Prostate gland (tissue), 2 donors: ENCODE measurements around the gene FAH. TPM values are rescaled to one million over a fixed set of nuclear protein-coding genes. Genes with fewer than 3 reads are reported as not detected.

Experiments
- DNase-seq: peaks from one replicate; pipeline ENCODE4 v3.0.0-alpha.2; 2019; ENCODE audit warnings: low spot score
- H3K27ac ChIP-seq, 2 donors: fragments of 200-600 bp; sonication (generic); 2 replicates each; pipeline ENCODE4 v1.5.1; 2017 to 2019
- H3K27me3 ChIP-seq: fragments of 200-600 bp; sonication (generic); replicated peaks from 2 replicates; pipeline ENCODE4 v1.5.1; 2019; ENCODE audit not compliant: insufficient read depth
- H3K36me3 ChIP-seq, 2 donors: fragments of 200-600 bp; sonication (generic); 1 replicate in 1 of 2; 2 replicates in 1 of 2; pipeline versions ENCODE4 v1.5.1 to v1.8.1; 2017 to 2019
- H3K4me1 ChIP-seq: fragments of 200-600 bp; sonication (generic); replicated peaks from 2 replicates; pipeline ENCODE4 v1.5.1; 2019
- H3K4me3 ChIP-seq, 2 donors: fragments of 200-600 bp; sonication (generic); 2 replicates each; pipeline ENCODE4 v1.5.1; 2017 to 2019
- H3K9me3 ChIP-seq: fragments of 200-600 bp; sonication (generic); 2 replicates; pipeline ENCODE4 v1.5.1; 2017
- CTCF ChIP-seq, 4 experiments: fragments of 200-600 bp in 2 of 4; fragments of 450-650 bp in 2 of 4; sonication (generic) in 2 of 4; IDR thresholded peaks; 1 replicate in 3 of 4; 2 replicates in 1 of 4; pipeline ENCODE4 v1.5.1; 2016 to 2019; ENCODE audit warnings: antibody characterized with exemption in 4 of 4, mild to moderate bottlenecking in 2 of 4, moderate library complexity in 2 of 4
- POLR2A ChIP-seq: fragments of 450-650 bp; IDR thresholded peaks from one replicate; pipeline ENCODE4 v1.6.1; 2016; ENCODE audit warnings: antibody characterized with exemption, mild to moderate bottlenecking
- POLR2AphosphoS5 ChIP-seq: sonication (generic); formaldehyde crosslinking; IDR thresholded peaks from one replicate; pipeline ENCODE4 v1.6.1; 2017; ENCODE audit warnings: antibody characterized with exemption
- WGBS: methylation state at CpG from one replicate; pipeline ENCODE4 v1.1.5; 2018; 5-methylcytosine and 5-hydroxymethylcytosine counted together
- intact Hi-C: fragments of 100-400 bp; cut with DNase I; formaldehyde crosslinking; loops from one replicate; pipeline ENCODE4 v1.14.2; 2022
- total RNA-seq, 2 donors: library from RNA; depleted of rRNA; stranded (reverse); fragments of >200 nt; gene quantifications; one replicate each; pipeline ENCODE4 v1.1.0, GENCODE V29; 2016

FAH gene
- total RNA-seq, 2 donors from 2014 or later, result 26.7 to 51.4 TPM

DNA sequence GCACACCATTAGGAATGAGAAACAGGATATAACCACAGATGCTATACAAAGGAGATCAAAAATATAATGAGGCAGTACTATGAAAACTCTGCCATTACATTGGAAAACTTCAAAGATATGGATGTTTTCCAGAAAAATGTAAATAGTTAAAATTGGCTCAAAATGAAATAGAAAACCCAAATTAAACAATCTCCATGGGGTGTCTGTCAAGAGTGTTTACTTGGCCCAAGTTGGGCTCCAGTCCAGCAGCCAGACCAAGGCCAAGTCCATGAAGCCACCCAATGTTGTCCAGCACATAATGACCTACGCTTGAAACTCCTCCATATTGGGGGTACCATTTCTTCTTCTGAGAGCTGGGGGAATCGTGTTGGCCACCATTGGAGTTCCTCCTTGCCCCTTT lies 62.1 kb downstream of the FAH start:
- 92% methylated on average over 2 of the region's 2 CpGs for WGBS
- H3K36me3 ChIP-seq, result no peaks in the 10 kb centered on the region
- no peaks in the 10 kb centered on the region for H3K4me1 ChIP-seq
- TF ChIP-seq POLR2AphosphoS5 (no peak), CTCF (IDR thresholded peaks at IDR 0.05) (no peak), POLR2A (no peak)
- H3K9me3 ChIP-seq, result no peaks in the 10 kb centered on the region
- intact Hi-C loops, result no loop called here
- H3K27ac ChIP-seq, result no peak overlapping the region
- no peak overlapping the region for H3K4me3 ChIP-seq
- no peaks in the 10 kb centered on the region for H3K27me3 ChIP-seq
- no peak for DNase-seq

DNA sequence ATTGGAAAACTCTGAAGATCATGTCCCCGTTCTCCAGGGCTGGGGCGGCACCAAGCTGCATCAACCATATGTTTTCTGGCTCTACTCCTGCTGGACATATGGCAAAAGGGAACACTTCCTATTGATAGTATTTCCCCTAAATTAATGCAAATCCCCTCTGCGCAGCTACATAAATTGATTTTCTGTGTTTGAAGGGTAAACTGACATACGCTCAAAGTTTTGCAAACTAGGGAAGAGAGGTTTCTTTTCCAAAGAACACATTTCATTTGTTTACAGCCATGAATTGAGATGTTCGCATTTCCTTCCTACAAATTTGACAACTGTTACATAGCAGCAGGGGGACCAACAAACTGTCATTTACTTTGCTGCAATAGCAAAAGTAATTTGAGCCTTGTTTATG lies 63.3 kb downstream of the FAH start:
- DNase-seq, result no peak
- TF ChIP-seq POLR2AphosphoS5 (no peak), CTCF (IDR thresholded peaks at IDR 0.05) (no peak), POLR2A (no peak)
- Histone ChIP-seq H3K36me3 (no peaks in the 10 kb centered on the region), H3K4me3 (no peak overlapping the region), H3K27ac (no peak overlapping the region), H3K27me3 (no peaks in the 10 kb centered on the region), H3K9me3 (no peaks in the 10 kb centered on the region), H3K4me1 (no peaks in the 10 kb centered on the region)
- intact Hi-C loops, result no loop called here
- WGBS, result 81% methylated on average over 5 of the region's 5 CpGs

- Histone ChIP-seq H3K4me1 (no peaks in the 10 kb centered on the region), H3K4me3 (no peak overlapping the region), H3K9me3 (no peaks in the 10 kb centered on the region), H3K27me3 (no peaks in the 10 kb centered on the region), H3K36me3 (no peaks in the 10 kb centered on the region), H3K27ac (no peak overlapping the region)
- intact Hi-C loops, result no loop called here
- TF ChIP-seq CTCF (IDR thresholded peaks at IDR 0.05) (no peak), POLR2A (no peak), POLR2AphosphoS5 (no peak)
- DNase-seq, result no peak
- WGBS, result 71% methylated on average over 1 of the region's 1 CpG
Observed at GRCh38 chr15:80216911-80217310, 64.1 kb downstream of the FAH start.

DNA sequence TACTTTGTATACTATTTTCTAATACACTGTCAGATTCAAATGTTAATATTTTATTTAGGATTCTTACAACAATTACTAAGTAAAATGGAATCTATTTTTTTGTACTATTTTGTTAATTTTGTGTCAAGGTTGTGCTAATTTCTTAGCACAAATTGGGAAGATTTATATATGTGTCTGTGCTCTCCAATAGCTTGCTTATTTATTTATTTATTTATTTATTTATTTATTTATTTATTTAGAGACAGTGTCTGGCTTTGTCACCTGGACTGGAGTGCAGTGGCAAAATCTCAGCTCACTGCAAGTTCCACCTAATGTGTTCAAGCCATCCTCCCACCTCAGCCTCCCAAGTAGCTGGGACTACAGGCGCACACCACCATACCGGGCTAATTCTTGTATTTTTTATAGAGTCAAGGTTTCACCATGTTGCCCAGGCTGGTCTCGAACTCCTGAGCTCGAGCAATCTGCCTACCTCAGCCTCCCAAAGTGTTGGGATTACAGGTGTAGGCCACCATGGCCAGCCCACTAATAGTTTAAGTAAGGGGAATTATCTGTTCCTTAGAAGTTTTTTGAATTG lies 64.6 kb downstream of the FAH start:
- H3K27me3 ChIP-seq, result no peaks in the 10 kb centered on the region
- no peaks in the 10 kb centered on the region for H3K4me1 ChIP-seq
- DNase-seq, result no peak
- H3K27ac ChIP-seq, result no peak overlapping the region
- intact Hi-C loops, result no loop called here
- H3K36me3 ChIP-seq, result no peaks in the 10 kb centered on the region
- H3K9me3 ChIP-seq, result no peaks in the 10 kb centered on the region
- no peak overlapping the region for H3K4me3 ChIP-seq
- TF ChIP-seq POLR2A (no peak), CTCF (IDR thresholded peaks at IDR 0.05) (no peak), POLR2AphosphoS5 (no peak)
- WGBS, result 96% methylated on average over 4 of the region's 4 CpGs

- TF ChIP-seq POLR2A (no peak), POLR2AphosphoS5 (no peak)
- intact Hi-C loops, result no loop called here
- Histone ChIP-seq H3K27ac (no peak overlapping the region), H3K27me3 (no peaks in the 10 kb centered on the region), H3K36me3 (no peaks in the 10 kb centered on the region), H3K4me3 (no peak overlapping the region), H3K9me3 (no peaks in the 10 kb centered on the region), H3K4me1 (no peaks in the 10 kb centered on the region)
- WGBS, result 65% methylated on average over 2 of the region's 2 CpGs
- DNase-seq, result no peak
Observed at GRCh38 chr15:80219955-80220354, 67.2 kb downstream of the FAH start.
